Ishikawa (cell line): Measurements from ENCODE around the gene HES6.

Experiments used
- CREB1 ChIP-seq: IDR thresholded peaks from 2 replicates; pipeline ENCODE4 v1.6.1; 2012; ENCODE audit warnings: low read depth
- EP300 ChIP-seq: IDR thresholded peaks from 2 replicates; pipeline ENCODE4 v1.6.1; 2012; ENCODE audit warnings: borderline replicate concordance
- FOXM1 ChIP-seq: IDR thresholded peaks from 2 replicates; pipeline ENCODE4 v1.6.1; 2012; ENCODE audit warnings: low read depth, borderline replicate concordance
- NFIC ChIP-seq: IDR thresholded peaks from 2 replicates; pipeline ENCODE4 v1.6.1; 2012
- RAD21 ChIP-seq: IDR thresholded peaks from 2 replicates; pipeline ENCODE4 v1.6.1; 2012; ENCODE audit warnings: low read depth
- TAF1 ChIP-seq: IDR thresholded peaks from 2 replicates; pipeline ENCODE4 v1.6.1; 2012; ENCODE audit warnings: low read depth, mild to moderate bottlenecking
- TEAD4 ChIP-seq: IDR thresholded peaks from 2 replicates; pipeline ENCODE4 v1.6.1; 2012
- ZBTB7A ChIP-seq: IDR thresholded peaks from 2 replicates; pipeline ENCODE4 v1.6.1; 2012; ENCODE audit warnings: low read depth
- TF ChIP-seq, protein P1 (sequence below): IDR thresholded peaks from 2 replicates; pipeline ENCODE4 v1.6.1; 2012; ENCODE audit warnings: low read depth, mild to moderate bottlenecking
- TF ChIP-seq, protein P2 (sequence below): IDR thresholded peaks from 2 replicates; pipeline ENCODE4 v1.6.1; 2012
- TF ChIP-seq, protein P3 (sequence below): IDR thresholded peaks from 2 replicates; pipeline ENCODE4 v1.6.1; 2012

- TF ChIP-seq EP300 (no peak), RAD21 (no peak), CREB1 (no peak), TAF1 (no peak), TEAD4 (no peak), NFIC (no peak), FOXM1 (no peak), ZBTB7A (no peak)
- TF ChIP-seq, protein P1, sequence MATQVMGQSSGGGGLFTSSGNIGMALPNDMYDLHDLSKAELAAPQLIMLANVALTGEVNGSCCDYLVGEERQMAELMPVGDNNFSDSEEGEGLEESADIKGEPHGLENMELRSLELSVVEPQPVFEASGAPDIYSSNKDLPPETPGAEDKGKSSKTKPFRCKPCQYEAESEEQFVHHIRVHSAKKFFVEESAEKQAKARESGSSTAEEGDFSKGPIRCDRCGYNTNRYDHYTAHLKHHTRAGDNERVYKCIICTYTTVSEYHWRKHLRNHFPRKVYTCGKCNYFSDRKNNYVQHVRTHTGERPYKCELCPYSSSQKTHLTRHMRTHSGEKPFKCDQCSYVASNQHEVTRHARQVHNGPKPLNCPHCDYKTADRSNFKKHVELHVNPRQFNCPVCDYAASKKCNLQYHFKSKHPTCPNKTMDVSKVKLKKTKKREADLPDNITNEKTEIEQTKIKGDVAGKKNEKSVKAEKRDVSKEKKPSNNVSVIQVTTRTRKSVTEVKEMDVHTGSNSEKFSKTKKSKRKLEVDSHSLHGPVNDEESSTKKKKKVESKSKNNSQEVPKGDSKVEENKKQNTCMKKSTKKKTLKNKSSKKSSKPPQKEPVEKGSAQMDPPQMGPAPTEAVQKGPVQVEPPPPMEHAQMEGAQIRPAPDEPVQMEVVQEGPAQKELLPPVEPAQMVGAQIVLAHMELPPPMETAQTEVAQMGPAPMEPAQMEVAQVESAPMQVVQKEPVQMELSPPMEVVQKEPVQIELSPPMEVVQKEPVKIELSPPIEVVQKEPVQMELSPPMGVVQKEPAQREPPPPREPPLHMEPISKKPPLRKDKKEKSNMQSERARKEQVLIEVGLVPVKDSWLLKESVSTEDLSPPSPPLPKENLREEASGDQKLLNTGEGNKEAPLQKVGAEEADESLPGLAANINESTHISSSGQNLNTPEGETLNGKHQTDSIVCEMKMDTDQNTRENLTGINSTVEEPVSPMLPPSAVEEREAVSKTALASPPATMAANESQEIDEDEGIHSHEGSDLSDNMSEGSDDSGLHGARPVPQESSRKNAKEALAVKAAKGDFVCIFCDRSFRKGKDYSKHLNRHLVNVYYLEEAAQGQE = no peak
- TF ChIP-seq, protein P2, sequence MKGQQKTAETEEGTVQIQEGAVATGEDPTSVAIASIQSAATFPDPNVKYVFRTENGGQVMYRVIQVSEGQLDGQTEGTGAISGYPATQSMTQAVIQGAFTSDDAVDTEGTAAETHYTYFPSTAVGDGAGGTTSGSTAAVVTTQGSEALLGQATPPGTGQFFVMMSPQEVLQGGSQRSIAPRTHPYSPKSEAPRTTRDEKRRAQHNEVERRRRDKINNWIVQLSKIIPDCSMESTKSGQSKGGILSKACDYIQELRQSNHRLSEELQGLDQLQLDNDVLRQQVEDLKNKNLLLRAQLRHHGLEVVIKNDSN = no peak
- TF ChIP-seq, protein P3, sequence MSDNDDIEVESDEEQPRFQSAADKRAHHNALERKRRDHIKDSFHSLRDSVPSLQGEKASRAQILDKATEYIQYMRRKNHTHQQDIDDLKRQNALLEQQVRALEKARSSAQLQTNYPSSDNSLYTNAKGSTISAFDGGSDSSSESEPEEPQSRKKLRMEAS = no peak
These were observed 15.8 kb upstream of the HES6 start for GRCh38 chr2:238255636-238256035.
